GM23338 (cell line): ENCODE measurements around the gene PHLDA3. TPM values are rescaled to one million over a fixed set of nuclear protein-coding genes. Genes with fewer than 3 reads are reported as not detected.

ENCODE experiments used
- ATAC-seq: fragments of 200-7000 bp; cut with Tn5 transposase; 3 replicates; pipeline ENCODE4 v1.9.1; 2020
- DNase-seq: peaks from one replicate; pipeline ENCODE4 v3.0.0-alpha.2; 2015; ENCODE audit warnings: low spot score
- H2AFZ ChIP-seq: fragments of 200-600 bp; sonication (generic); 2 replicates; pipeline ENCODE4 v1.8.0; 2016; ENCODE audit warnings: antibody characterized with exemption, mild to moderate bottlenecking, moderate library complexity
- H3F3A ChIP-seq: fragments of 200-600 bp; sonication (generic); replicated peaks from 2 replicates; pipeline ENCODE4 v1.8.0; 2017; ENCODE audit warnings: antibody characterized with exemption, mixed run types, low read depth
- H3K27ac ChIP-seq: fragments of 200-600 bp; sonication (generic); 2 replicates; pipeline ENCODE4 v1.6.1; 2016; ENCODE audit warnings: low read depth
- H3K27me3 ChIP-seq: fragments of 200-600 bp; sonication (generic); 2 replicates; pipeline ENCODE4 v1.8.0; 2016; ENCODE audit warnings: mild to moderate bottlenecking, mixed run types, moderate library complexity; ENCODE audit not compliant: insufficient read depth
- H3K36me3 ChIP-seq: fragments of 200-600 bp; sonication (generic); 2 replicates; pipeline ENCODE4 v1.8.0; 2016; ENCODE audit warnings: mild to moderate bottlenecking; ENCODE audit not compliant: insufficient read depth
- H3K4me1 ChIP-seq: fragments of 200-600 bp; sonication (generic); 2 replicates; pipeline ENCODE4 v1.8.0; 2016; ENCODE audit warnings: mild to moderate bottlenecking, moderate library complexity; ENCODE audit not compliant: insufficient read depth
- H3K4me2 ChIP-seq: fragments of 200-600 bp; sonication (generic); 2 replicates; pipeline ENCODE4 v1.7.1; 2017; ENCODE audit warnings: mixed run types
- H3K4me3 ChIP-seq: fragments of 200-600 bp; sonication (generic); 2 replicates; pipeline ENCODE4 v1.6.1; 2016; ENCODE audit warnings: mixed run types
- H3K79me2 ChIP-seq: fragments of 200-600 bp; sonication (generic); replicated peaks from 2 replicates; pipeline ENCODE4 v1.8.0; 2017; ENCODE audit warnings: mild to moderate bottlenecking; ENCODE audit not compliant: insufficient read depth
- H3K9me2 ChIP-seq: fragments of 200-600 bp; sonication (generic); 2 replicates; pipeline ENCODE4 v1.8.0; 2017; ENCODE audit not compliant: insufficient read depth
- H4K20me1 ChIP-seq: fragments of 200-600 bp; sonication (generic); replicated peaks from 2 replicates; pipeline ENCODE4 v1.8.0; 2017; ENCODE audit warnings: mild to moderate bottlenecking; ENCODE audit not compliant: insufficient read depth
- H3K27ac Mint-ChIP-seq: 2 replicates; pipeline ENCODE4 v1.8.0; 2020; ENCODE audit warnings: inconsistent platforms, mild to moderate bottlenecking, moderate library complexity, mixed read lengths
- H3K27me3 Mint-ChIP-seq: 3 replicates; pipeline ENCODE4 v1.8.0; 2022; ENCODE audit warnings: low read depth, mild to moderate bottlenecking, moderate library complexity, mixed read lengths, inconsistent platforms; ENCODE audit not compliant: insufficient read depth, poor library complexity
- H3K36me3 Mint-ChIP-seq: 3 replicates; pipeline ENCODE4 v1.8.0; 2021; ENCODE audit warnings: low read depth, mild to moderate bottlenecking, inconsistent platforms, moderate library complexity, mixed read lengths
- H3K4me1 Mint-ChIP-seq: 3 replicates; pipeline ENCODE4 v1.8.0; 2020; ENCODE audit warnings: mild to moderate bottlenecking, inconsistent platforms, mixed read lengths
- H3K4me3 Mint-ChIP-seq: 3 replicates; pipeline ENCODE4 v1.8.0; 2021; ENCODE audit warnings: moderate library complexity, mild to moderate bottlenecking, inconsistent platforms, mixed read lengths
- H3K9me3 Mint-ChIP-seq: 3 replicates; pipeline ENCODE4 v1.8.0; 2020; ENCODE audit warnings: moderate library complexity, mild to moderate bottlenecking, inconsistent platforms, mixed read lengths
- CREB1 ChIP-seq: fragments of 250-450 bp; sonication (Bioruptor Pico); IDR thresholded peaks from 2 replicates; pipeline ENCODE4 v1.5.0; 2020; ENCODE audit warnings: low read depth, mild to moderate bottlenecking, moderate library complexity
- CTCF ChIP-seq, 2 experiments: fragments of 200-600 bp in 1 of 2; sonication (generic) in 1 of 2; conservative IDR thresholded peaks; 2 replicates each; pipeline versions ENCODE4 v1.5.1 to v1.6.1; 2016 to 2017; ENCODE audit warnings: antibody characterized with exemption in 2 of 2, low read depth in 2 of 2, mild to moderate bottlenecking in 2 of 2, moderate library complexity in 1 of 2
- EZH2 ChIP-seq: fragments of 200-600 bp; sonication (generic); IDR thresholded peaks from one replicate; pipeline ENCODE4 v1.8.0; 2017; ENCODE audit warnings: antibody characterized with exemption, mild to moderate bottlenecking, low read depth; ENCODE audit not compliant: unreplicated experiment
- EZH2phosphoT487 ChIP-seq: fragments of 200-600 bp; sonication (generic); IDR thresholded peaks from one replicate; pipeline ENCODE4 v1.8.1; 2018; ENCODE audit warnings: antibody characterized with exemption; ENCODE audit not compliant: unreplicated experiment
- JUNB ChIP-seq: IDR thresholded peaks from one replicate; pipeline ENCODE4 v1.6.1; 2016; ENCODE audit warnings: antibody characterized with exemption; ENCODE audit not compliant: unreplicated experiment
- NANOG ChIP-seq: IDR thresholded peaks from 2 replicates; pipeline ENCODE4 v1.6.1; 2016; ENCODE audit warnings: antibody characterized with exemption, borderline replicate concordance
- POLR2AphosphoS5 ChIP-seq: IDR thresholded peaks from 2 replicates; pipeline ENCODE4 v1.6.1; 2016; ENCODE audit warnings: antibody characterized with exemption, low read depth
- STAT1 ChIP-seq: IDR thresholded peaks from one replicate; pipeline ENCODE4 v1.6.1; 2016; ENCODE audit warnings: antibody characterized with exemption; ENCODE audit not compliant: unreplicated experiment
- ZNF114 ChIP-seq: fragments of 250-450 bp; sonication (Bioruptor Pico); IDR thresholded peaks from 2 replicates; pipeline ENCODE4 v1.5.0; 2020; ENCODE audit warnings: mild to moderate bottlenecking, moderate library complexity
- ZNF331 ChIP-seq: fragments of 250-450 bp; sonication (Bioruptor Pico); IDR thresholded peaks from 2 replicates; pipeline ENCODE4 v1.5.0; 2020; ENCODE audit warnings: low read depth, mild to moderate bottlenecking, moderate library complexity
- polyA plus RNA-seq: library from polyadenylated mRNA; unstranded; fragments of >200 nt; fragmentation: Nextera tagmentation; extraction: Ambion mirVana; gene quantifications from 2 replicates; pipeline ENCODE4 v1.2.1, GENCODE V29; 2016
- total RNA-seq: library from RNA; depleted of rRNA; stranded (reverse); fragments of >200 nt; shearing (Covaris generic); gene quantifications from 2 replicates; pipeline ENCODE4 v1.2.3, GENCODE V29; 2014
- TF ChIP-seq, protein P1 (sequence below): IDR thresholded peaks from 2 replicates; pipeline ENCODE4 v1.6.1; 2016; ENCODE audit warnings: antibody characterized with exemption
- TF ChIP-seq, protein P2 (sequence below): IDR thresholded peaks from one replicate; pipeline ENCODE4 v1.6.1; 2018; ENCODE audit warnings: antibody characterized with exemption; ENCODE audit not compliant: unreplicated experiment

Gene PHLDA3
- total and polyA plus RNA-seq, 2 experiments from 2014 or later = 37.5 to 87.4 TPM

DNA sequence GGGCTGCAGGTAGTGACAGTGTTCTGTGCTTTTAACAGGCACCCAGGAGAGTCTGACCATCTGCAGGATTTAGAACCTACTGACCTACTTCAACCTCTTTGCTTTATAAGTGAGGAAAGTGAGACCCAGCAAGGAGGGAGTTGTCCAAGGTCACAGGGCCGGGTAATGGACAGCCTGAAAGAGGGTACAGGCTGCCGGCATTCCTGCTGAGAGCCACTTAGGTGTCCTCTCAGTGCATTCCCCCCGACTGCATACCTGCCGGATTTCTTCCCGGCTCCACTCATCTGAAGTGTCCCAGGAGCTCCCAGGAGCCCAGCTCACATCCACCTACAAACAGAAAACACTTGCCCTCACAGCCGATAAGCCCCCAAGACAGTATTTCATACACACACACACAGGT lies 13.9 kb downstream of the PHLDA3 start (continued):
- TF ChIP-seq, protein P1, sequence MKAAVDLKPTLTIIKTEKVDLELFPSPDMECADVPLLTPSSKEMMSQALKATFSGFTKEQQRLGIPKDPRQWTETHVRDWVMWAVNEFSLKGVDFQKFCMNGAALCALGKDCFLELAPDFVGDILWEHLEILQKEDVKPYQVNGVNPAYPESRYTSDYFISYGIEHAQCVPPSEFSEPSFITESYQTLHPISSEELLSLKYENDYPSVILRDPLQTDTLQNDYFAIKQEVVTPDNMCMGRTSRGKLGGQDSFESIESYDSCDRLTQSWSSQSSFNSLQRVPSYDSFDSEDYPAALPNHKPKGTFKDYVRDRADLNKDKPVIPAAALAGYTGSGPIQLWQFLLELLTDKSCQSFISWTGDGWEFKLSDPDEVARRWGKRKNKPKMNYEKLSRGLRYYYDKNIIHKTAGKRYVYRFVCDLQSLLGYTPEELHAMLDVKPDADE = no peak
- TF ChIP-seq CREB1 (CRISPR knock-in tag) (no peak), NANOG (no peak), JUNB (no peak), STAT1 (no peak), CTCF (conservative IDR thresholded peaks at IDR 0.05; ENCODE audit: low read depth in 2 of 2) (no peak), EZH2phosphoT487 (no peak), ZNF331 (CRISPR knock-in tag) (no peak)

GRCh38 chr1:201454608-201455007 lies 14.4 kb downstream of the PHLDA3 start:
- no peaks in the 10 kb centered on the region for H3K9me3 Mint-ChIP-seq
- H3F3A ChIP-seq = no peaks in the 10 kb centered on the region
- no peaks in the 10 kb centered on the region for H3K79me2 ChIP-seq
- H4K20me1 ChIP-seq = no peaks in the 10 kb centered on the region
- H3K4me1 ChIP-seq = peaks cover 30% of the 10 kb centered on the region
- no peak for ATAC-seq
- H3K4me1 Mint-ChIP-seq = peaks cover 43% of the 10 kb centered on the region
- peak overlapping the region; percentile 38; the same call in 1 of the 2 replicates for H2AFZ ChIP-seq
- H3K4me2 ChIP-seq = no peak overlapping the region
- H3K27me3 ChIP-seq = no peaks in the 10 kb centered on the region
- no peak overlapping the region for H3K27ac ChIP-seq
- DNase-seq = no peak
- H3K27me3 Mint-ChIP-seq = peaks cover 6% of the 10 kb centered on the region
- no peaks in the 10 kb centered on the region for H3K36me3 Mint-ChIP-seq
- no peak overlapping the region for H3K4me3 Mint-ChIP-seq
- no peak overlapping the region for H3K4me3 ChIP-seq
- H3K36me3 ChIP-seq = no peaks in the 10 kb centered on the region
- no peaks in the 10 kb centered on the region for H3K9me2 ChIP-seq
- no peak overlapping the region for H3K27ac Mint-ChIP-seq
- TF ChIP-seq, protein P1 = no peak
- TF ChIP-seq JUNB = no peak
- TF ChIP-seq CREB1 (CRISPR knock-in tag) = no peak
- no peak for TF ChIP-seq ZNF331 (CRISPR knock-in tag)
- TF ChIP-seq, protein P2, sequence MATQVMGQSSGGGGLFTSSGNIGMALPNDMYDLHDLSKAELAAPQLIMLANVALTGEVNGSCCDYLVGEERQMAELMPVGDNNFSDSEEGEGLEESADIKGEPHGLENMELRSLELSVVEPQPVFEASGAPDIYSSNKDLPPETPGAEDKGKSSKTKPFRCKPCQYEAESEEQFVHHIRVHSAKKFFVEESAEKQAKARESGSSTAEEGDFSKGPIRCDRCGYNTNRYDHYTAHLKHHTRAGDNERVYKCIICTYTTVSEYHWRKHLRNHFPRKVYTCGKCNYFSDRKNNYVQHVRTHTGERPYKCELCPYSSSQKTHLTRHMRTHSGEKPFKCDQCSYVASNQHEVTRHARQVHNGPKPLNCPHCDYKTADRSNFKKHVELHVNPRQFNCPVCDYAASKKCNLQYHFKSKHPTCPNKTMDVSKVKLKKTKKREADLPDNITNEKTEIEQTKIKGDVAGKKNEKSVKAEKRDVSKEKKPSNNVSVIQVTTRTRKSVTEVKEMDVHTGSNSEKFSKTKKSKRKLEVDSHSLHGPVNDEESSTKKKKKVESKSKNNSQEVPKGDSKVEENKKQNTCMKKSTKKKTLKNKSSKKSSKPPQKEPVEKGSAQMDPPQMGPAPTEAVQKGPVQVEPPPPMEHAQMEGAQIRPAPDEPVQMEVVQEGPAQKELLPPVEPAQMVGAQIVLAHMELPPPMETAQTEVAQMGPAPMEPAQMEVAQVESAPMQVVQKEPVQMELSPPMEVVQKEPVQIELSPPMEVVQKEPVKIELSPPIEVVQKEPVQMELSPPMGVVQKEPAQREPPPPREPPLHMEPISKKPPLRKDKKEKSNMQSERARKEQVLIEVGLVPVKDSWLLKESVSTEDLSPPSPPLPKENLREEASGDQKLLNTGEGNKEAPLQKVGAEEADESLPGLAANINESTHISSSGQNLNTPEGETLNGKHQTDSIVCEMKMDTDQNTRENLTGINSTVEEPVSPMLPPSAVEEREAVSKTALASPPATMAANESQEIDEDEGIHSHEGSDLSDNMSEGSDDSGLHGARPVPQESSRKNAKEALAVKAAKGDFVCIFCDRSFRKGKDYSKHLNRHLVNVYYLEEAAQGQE = no peak
- no peak for TF ChIP-seq POLR2AphosphoS5
- no peak for TF ChIP-seq ZNF114 (CRISPR knock-in tag)
- no peak for TF ChIP-seq EZH2phosphoT487
- no peak for TF ChIP-seq EZH2
- no peak for TF ChIP-seq NANOG
- no peak for TF ChIP-seq CTCF (conservative IDR thresholded peaks at IDR 0.05; ENCODE audit: low read depth in 2 of 2)
